SK-N-MC (cell line): ENCODE data around the gene IRF4.

Source experiments
- EZH2 ChIP-seq: fragments of 200-600 bp; sonication (generic); IDR thresholded peaks from one replicate; pipeline ENCODE4 v1.6.1; 2017; ENCODE audit warnings: antibody characterized with exemption
- FOXP2 ChIP-seq: optimal IDR thresholded peaks from 2 replicates; pipeline ENCODE3; 2011; ENCODE audit warnings: mild to moderate bottlenecking, moderate library complexity; ENCODE audit not compliant: insufficient read depth; ENCODE audit errors: extremely low read length, control extremely low read depth
- POLR2AphosphoS5 ChIP-seq: IDR thresholded peaks from 2 replicates; pipeline ENCODE4 v1.6.1; 2012; ENCODE audit warnings: mild to moderate bottlenecking, low read depth, low read length, borderline replicate concordance

GRCh38 chr6:445571-446417, 54.2 kb downstream of the IRF4 start:
- TF ChIP-seq POLR2AphosphoS5 (no peak), EZH2 (no peak), FOXP2 (no peak)
